Activated CD4-positive, alpha-beta T cell treated with anti-CD3 and anti-CD28 coated beads for 1 hour (primary cell): Measurements from ENCODE around the gene EFCAB12.
"Not testable (repeated sequence)": the region's sequence is repeated elsewhere in the genome, so short reads cannot be mapped to it uniquely, and the experiment has no call there.

ENCODE experiments used
- DNase-seq: peaks from one replicate; pipeline ENCODE4 v3.0.0-alpha.2; 2020

EFCAB12 gene

DNA sequence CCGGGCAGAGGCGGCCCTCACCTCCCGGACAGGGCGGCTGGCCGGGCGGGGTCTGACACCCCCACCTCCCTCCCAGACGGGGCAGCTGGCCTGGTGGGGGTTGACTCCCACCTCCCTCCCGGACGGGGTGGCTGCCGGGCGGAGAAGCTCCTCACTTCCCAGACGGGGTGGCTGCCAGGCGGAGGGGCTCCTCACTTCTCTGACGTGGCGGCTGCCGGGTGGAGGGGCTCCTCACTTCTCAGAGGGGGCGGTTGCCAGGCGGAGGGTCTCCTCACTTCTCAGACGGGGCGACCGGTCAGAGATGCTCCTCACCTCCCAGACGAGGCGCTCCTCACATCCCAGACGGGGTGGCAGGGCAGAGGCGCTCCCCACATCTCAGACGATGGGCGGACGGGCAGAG is 65.1 kb downstream of the EFCAB12 start:
- not testable (repeated sequence) for DNase-seq

GRCh38 chr3:129360705-129361460 is 67.6 kb downstream of the EFCAB12 start:
- no peak for DNase-seq

- DNase-seq: no peak
These were observed 68.2 kb downstream of the EFCAB12 start for GRCh38 chr3:129360171-129360611.

GRCh38 chr3:129358772-129359371 is 69.6 kb downstream of the EFCAB12 start:
- DNase-seq: no peak

DNA sequence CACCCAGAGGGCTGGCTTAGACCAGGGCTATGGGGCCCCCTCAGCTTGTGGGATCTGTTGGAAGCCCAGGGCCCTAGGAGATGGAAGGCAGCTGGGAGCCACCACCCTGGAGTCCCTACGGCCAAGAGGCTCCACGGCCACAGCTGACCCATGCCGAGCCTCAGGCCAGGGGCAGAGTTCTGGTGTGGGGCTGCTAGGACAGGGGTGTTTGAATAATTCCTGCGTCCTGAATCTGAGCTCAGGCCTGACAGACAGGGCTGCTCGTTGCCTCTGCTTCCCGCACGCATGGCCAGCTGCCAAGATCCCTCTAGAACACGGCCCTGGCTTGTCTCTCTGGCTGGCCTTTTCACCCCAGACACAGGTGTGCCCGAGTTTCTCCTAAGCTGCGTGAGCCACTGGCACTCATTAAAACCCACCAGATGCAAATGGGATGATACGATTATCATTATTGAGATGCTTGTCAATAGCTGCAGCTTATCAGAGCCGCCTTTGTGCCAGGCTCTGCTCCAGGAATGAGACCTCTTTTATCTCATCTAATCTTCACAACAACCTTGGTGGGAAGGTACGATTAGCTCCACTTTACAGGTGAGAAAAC is 70.2 kb downstream of the EFCAB12 start:
- no peak for DNase-seq

- no peak for DNase-seq
These were observed 70.8 kb downstream of the EFCAB12 start for GRCh38 chr3:129357616-129358015.

DNA sequence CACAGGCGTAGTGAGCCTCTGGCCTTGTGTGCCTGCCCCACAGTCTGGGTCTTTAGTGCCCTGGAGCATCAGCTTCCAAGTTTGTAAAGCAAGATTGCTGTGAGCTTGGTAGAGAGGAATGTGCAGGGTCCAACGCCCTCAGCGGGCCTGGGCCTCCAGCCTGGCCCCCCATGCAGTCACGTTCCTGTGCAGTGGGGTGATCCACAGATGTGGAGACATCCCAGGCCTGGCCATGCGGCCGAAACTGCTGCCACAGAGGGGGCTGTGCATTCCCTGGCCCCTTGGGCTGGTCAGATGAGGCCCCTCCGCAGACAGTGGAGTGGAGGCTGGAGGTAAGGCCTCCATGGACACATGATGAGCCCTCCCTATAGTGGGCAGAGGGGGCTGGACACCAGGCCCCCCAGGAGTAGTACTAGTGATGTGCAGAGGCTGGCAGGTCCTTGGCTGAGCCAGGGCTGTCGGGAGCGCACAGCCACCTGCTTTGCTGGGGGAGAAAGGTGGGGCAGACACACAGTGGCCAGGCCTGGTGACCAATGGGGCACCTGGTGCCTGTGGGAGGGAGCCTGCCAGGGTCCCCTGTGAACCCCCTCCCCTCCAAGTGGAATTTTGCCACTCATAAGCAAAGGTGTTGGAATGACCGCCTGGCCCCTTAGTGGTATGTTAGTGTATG is 71.5 kb downstream of the EFCAB12 start:
- no peak for DNase-seq

DNA sequence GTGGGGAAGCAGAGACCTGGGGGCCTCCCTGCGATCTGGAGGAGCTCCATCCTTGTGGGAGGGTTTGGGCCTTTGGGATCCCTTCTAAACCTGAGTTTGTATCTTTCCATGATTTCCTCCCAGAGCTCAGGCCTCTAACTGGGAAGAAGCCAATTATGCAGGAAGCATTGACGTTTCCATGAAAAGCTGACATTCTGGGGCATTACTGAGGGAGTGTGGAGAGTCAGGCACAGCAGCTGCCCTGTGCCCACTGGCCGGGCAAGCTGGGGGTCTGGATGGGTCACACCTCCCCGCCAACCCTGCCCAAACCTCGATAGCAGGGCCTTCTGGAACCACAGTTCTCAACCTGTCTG is 74.9 kb downstream of the EFCAB12 start:
- no peak for DNase-seq

GRCh38 chr3:129352650-129353588 is 75.5 kb downstream of the EFCAB12 start:
- DNase-seq: no peak

GRCh38 chr3:129352045-129352444 is 76.4 kb downstream of the EFCAB12 start:
- DNase-seq: no peak
